Hepatocyte (in vitro differentiated cells): Measurements from ENCODE around the gene MEF2D. TPM values are rescaled to one million over a fixed set of nuclear protein-coding genes. Genes with fewer than 3 reads are reported as not detected.

Experiments
- DNase-seq: peaks from one replicate; pipeline ENCODE4 v3.0.0-alpha.2; 2016; ENCODE audit warnings: low spot score
- H2AFZ ChIP-seq: fragments of 200-600 bp; sonication (generic); 2 replicates; pipeline ENCODE4 v1.6.0; 2016; ENCODE audit warnings: antibody characterized with exemption, mild to moderate bottlenecking
- H3K27ac ChIP-seq: fragments of 200-600 bp; sonication (generic); 2 replicates; pipeline ENCODE4 v1.5.1; 2016; ENCODE audit warnings: mild to moderate bottlenecking
- H3K27me3 ChIP-seq: fragments of 200-600 bp; sonication (generic); 2 replicates; pipeline ENCODE4 v1.6.1; 2016
- H3K36me3 ChIP-seq: fragments of 200-600 bp; sonication (generic); replicated peaks from 2 replicates; pipeline ENCODE4 v1.5.1; 2016; ENCODE audit warnings: low read depth; ENCODE audit not compliant: insufficient read depth
- H3K4me1 ChIP-seq: fragments of 200-600 bp; sonication (generic); 2 replicates; pipeline ENCODE4 v1.5.1; 2016; ENCODE audit warnings: mild to moderate bottlenecking, moderate library complexity; ENCODE audit not compliant: insufficient read depth
- H3K4me2 ChIP-seq: fragments of 200-600 bp; sonication (generic); 2 replicates; pipeline ENCODE4 v1.6.0; 2016
- H3K4me3 ChIP-seq: fragments of 200-600 bp; sonication (generic); 2 replicates; pipeline ENCODE4 v1.5.1; 2016; ENCODE audit warnings: mild to moderate bottlenecking
- H3K79me2 ChIP-seq: fragments of 200-600 bp; sonication (generic); 2 replicates; pipeline ENCODE4 v1.6.0; 2017; ENCODE audit warnings: mild to moderate bottlenecking
- H3K9me2 ChIP-seq: fragments of 200-600 bp; sonication (generic); replicated peaks from 2 replicates; pipeline ENCODE4 v1.6.0; 2017; ENCODE audit warnings: mild to moderate bottlenecking; ENCODE audit not compliant: insufficient read depth
- H3K9me3 ChIP-seq: fragments of 200-600 bp; sonication (generic); 2 replicates; pipeline ENCODE4 v1.5.1; 2016; ENCODE audit warnings: low read depth, mild to moderate bottlenecking
- H4K20me1 ChIP-seq: fragments of 200-600 bp; sonication (generic); 2 replicates; pipeline ENCODE4 v1.6.0; 2016; ENCODE audit warnings: mild to moderate bottlenecking; ENCODE audit not compliant: insufficient read depth, poor library complexity, severe bottlenecking
- CTCF ChIP-seq: fragments of 200-600 bp; sonication (generic); IDR thresholded peaks from 2 replicates; pipeline ENCODE4 v1.5.1; 2016; ENCODE audit warnings: antibody characterized with exemption, mild to moderate bottlenecking; ENCODE audit not compliant: poor library complexity
- EZH2 ChIP-seq: fragments of 200-600 bp; sonication (generic); IDR thresholded peaks from 2 replicates; pipeline ENCODE4 v1.6.1; 2016; ENCODE audit warnings: antibody characterized with exemption, mild to moderate bottlenecking, borderline replicate concordance
- EZH2phosphoT487 ChIP-seq: fragments of 200-600 bp; sonication (generic); IDR thresholded peaks from one replicate; pipeline ENCODE4 v1.6.1; 2018; ENCODE audit warnings: antibody characterized with exemption, mild to moderate bottlenecking, low read depth, moderate library complexity; ENCODE audit not compliant: unreplicated experiment, severe bottlenecking
- WGBS: methylation state at CpG from one replicate; pipeline ENCODE4 v1.1.6; 2016; ENCODE audit warnings: low lambda C conversion rate; ENCODE audit errors: missing lambda C conversion rate; 5-methylcytosine and 5-hydroxymethylcytosine counted together
- polyA plus RNA-seq: library from polyadenylated mRNA; unstranded; fragments of >200 nt; fragmentation: Nextera tagmentation; extraction: Ambion mirVana; gene quantifications from 2 replicates; pipeline ENCODE4 v1.2.1, GENCODE V29; 2016
- total RNA-seq: library from RNA; depleted of rRNA; stranded (reverse); fragments of >200 nt; gene quantifications from 2 replicates; pipeline ENCODE4 v1.2.3, GENCODE V29; 2014

The MEF2D gene
- total and polyA plus RNA-seq, 2 experiments from 2014 or later, result 20.1 to 25.1 TPM

DNA sequence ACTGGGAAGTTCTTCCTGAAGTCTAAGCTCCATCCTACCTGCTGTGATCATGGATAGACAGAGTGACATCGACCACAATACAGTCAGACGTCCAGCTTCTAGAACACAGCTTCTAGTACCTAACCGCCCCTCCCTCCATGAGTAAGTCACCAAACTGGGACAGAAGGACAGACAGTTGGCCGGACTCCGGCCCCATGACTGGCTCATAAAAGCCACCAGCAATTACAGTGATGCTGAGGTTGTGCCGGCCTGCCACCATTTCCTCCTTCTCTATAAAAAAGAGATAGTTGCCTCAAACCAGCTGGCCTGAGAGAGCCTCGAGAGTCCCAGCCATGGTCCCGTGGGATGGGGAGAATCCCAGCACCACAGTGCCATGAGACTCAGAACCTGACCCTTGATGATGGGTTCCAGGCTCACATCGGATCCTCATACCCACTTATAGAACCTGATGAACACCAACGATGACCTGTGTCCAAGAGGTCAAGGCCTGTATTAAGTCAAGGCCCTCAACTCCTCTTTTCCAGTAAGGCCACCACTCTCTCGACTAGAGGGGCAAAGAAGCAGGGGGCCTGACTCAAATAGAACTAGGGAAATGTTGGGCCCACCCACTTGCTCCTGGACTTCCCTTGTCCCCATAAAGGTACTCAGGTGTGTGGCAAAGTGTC, 3.4 kb downstream of the MEF2D start:
- Histone ChIP-seq H3K4me3 (no peak overlapping the region), H3K9me3 (no peaks in the 10 kb centered on the region), H4K20me1 (peaks cover 78% of the 10 kb centered on the region), H3K27me3 (no peaks in the 10 kb centered on the region), H3K79me2 (peaks cover 83% of the 10 kb centered on the region), H3K36me3 (no peaks in the 10 kb centered on the region), H3K4me1 (peaks cover 41% of the 10 kb centered on the region), H3K4me2 (peak overlapping the region; percentile 95), H3K27ac (no peak overlapping the region), H2AFZ (no peak overlapping the region), H3K9me2 (no peaks in the 10 kb centered on the region)
- DNase-seq, result no peak
- 76% methylated on average over 11 of the region's 11 CpGs for WGBS
- no peak for TF ChIP-seq EZH2
- no peak for TF ChIP-seq CTCF
- TF ChIP-seq EZH2phosphoT487, result no peak

DNA sequence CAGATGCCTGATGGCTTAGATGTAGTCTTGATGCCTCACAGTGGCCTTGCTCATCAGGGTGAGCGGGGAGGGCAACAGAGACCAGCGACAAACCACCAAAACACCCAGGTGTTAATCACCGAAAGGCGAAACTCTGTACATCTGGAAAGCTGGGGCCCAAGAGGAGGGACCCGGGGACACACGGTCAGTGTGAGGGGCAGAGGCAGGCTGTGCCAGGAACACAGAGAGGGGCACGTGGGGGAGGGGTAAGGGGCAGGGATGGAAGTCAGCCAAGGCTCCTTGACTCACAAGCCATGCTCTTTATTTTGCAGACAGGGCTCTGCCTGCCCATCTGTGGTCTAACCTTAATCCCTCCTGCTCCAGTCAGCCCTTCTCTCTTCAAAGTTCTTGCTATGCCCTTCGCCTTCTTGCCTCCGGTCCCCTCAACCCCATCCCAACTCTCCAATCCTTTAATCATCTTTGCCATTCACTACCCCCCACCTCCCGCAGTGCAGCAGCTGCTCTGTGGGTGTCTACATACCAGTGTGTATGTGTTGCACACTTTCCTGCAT, 4.3 kb downstream of the MEF2D start:
- Histone ChIP-seq H4K20me1 (peaks cover 88% of the 10 kb centered on the region), H3K27me3 (no peaks in the 10 kb centered on the region), H3K4me3 (no peak overlapping the region), H3K4me1 (peaks cover 40% of the 10 kb centered on the region), H3K9me2 (no peaks in the 10 kb centered on the region), H3K36me3 (no peaks in the 10 kb centered on the region), H3K9me3 (no peaks in the 10 kb centered on the region), H3K4me2 (peak overlapping the region; percentile 95), H2AFZ (no peak overlapping the region), H3K27ac (no peak overlapping the region), H3K79me2 (peaks cover 92% of the 10 kb centered on the region)
- DNase-seq, result no peak
- 81% methylated on average over 10 of the region's 10 CpGs for WGBS
- TF ChIP-seq EZH2phosphoT487 (no peak), EZH2 (no peak), CTCF (no peak)

GRCh38 chr1:156495401-156496140, 5.0 kb downstream of the MEF2D start:
- Histone ChIP-seq H2AFZ (no peak overlapping the region), H3K9me2 (no peaks in the 10 kb centered on the region), H3K4me2 (peak overlapping the region; percentile 95), H3K9me3 (no peaks in the 10 kb centered on the region), H3K36me3 (no peaks in the 10 kb centered on the region), H3K4me3 (no peak overlapping the region), H3K4me1 (peaks cover 47% of the 10 kb centered on the region), H3K79me2 (peaks cover 99% of the 10 kb centered on the region), H4K20me1 (peaks cover 95% of the 10 kb centered on the region), H3K27ac (no peak overlapping the region), H3K27me3 (no peaks in the 10 kb centered on the region)
- WGBS, result 86% methylated on average over 9 of the region's 9 CpGs
- TF ChIP-seq EZH2 (no peak), EZH2phosphoT487 (no peak), CTCF (no peak)
- no peak for DNase-seq
